ENCODE data around the gene MUC6. TPM values are rescaled to one million over a fixed set of nuclear protein-coding genes. Genes with fewer than 3 reads are reported as not detected.
A peak's percentile ranks its signal among the peaks of the same experiment; 100 is the strongest.

MUC6 gene
- total and polyA plus RNA-seq, 9 of the 15 experiments (the other 6 are each of a cell fraction or from before 2014, with no cell fraction given): not detected

GRCh38 chr11:1032310-1032891, 4.1 kb downstream of the MUC6 start:
- Histone ChIP-seq H3K79me2 (ENCODE audit: control insufficient read depth, insufficient read depth, low read length) (no peaks in the 10 kb centered on the region), H3K27me3 (ENCODE audit: control insufficient read depth in 2 of 2, insufficient read depth in 2 of 2, low read length in 2 of 2) (peaks cover 9 to 59% of the 10 kb centered on the region in 2 experiments; a peak in 4 of 5 replicates), H4K20me1 (replicated peaks; ENCODE audit: control insufficient read depth, insufficient read depth, low read length) (peaks cover 10% of the 10 kb centered on the region; the same call in 1 of the 2 replicates), H3K4me2 (ENCODE audit: insufficient read depth, low read length) (no peak overlapping the region), H3K4me1 (replicated peaks in 1 of 2; ENCODE audit: control insufficient read depth in 2 of 2, insufficient read depth in 2 of 2, low read length in 2 of 2) (peaks cover 0 to 78% of the 10 kb centered on the region in 2 experiments; a peak in 2 of 5 replicates), H3K9ac (ENCODE audit: insufficient read depth in 1 of 2, low read depth in 2 of 2, low read length in 2 of 2) (no peak overlapping the region), H3K36me3 (ENCODE audit: control insufficient read depth, insufficient read depth, low read length) (no peaks in the 10 kb centered on the region), H3K27ac (ENCODE audit: extremely low read depth, low read depth, low read length) (no peak overlapping the region), H3K4me3 (no peak overlapping the region), H2AFZ (ENCODE audit: low read depth, low read length) (no peak overlapping the region), H3K9me1 (ENCODE audit: control insufficient read depth, insufficient read depth, low read length) (no peaks in the 10 kb centered on the region), H3K9me3 (replicated peaks; ENCODE audit: control insufficient read depth, insufficient read depth, low read depth, low read length) (no peaks in the 10 kb centered on the region)
- intact Hi-C loops (cut with micrococcal nuclease) (no loop called here), in situ Hi-C loops (cut with MboI) (no loop called here)
- no TSS peak for BruUV-seq (replicated peaks)
- CTCF ChIA-PET (ENCODE audit: low intra/inter-chr PET ratio): no interaction called here
- peak; percentile 23 for FAIRE-seq
- no peak for DNase-seq (ENCODE audit: extremely low read depth in 1 of 4, low spot score in 3 of 4)
- no peak for ATAC-seq
- POLR2A ChIA-PET: no interaction called here
- 35% methylated on average over 12 of the region's 12 CpGs for WGBS (ENCODE audit: insufficient coverage, low coverage, missing lambda C conversion rate)
- TF ChIP-seq CBFA2T2 (conservative IDR thresholded peaks at IDR 0.05): no peak
- TF ChIP-seq UBTF (IDR thresholded peaks at IDR 0.05; ENCODE audit: borderline replicate concordance in 1 of 2, low read depth in 2 of 2, low read length in 2 of 2): no peak
- TF ChIP-seq SOX6 (IDR thresholded peaks at IDR 0.05): no peak
- no peak for TF ChIP-seq SAFB2 (IDR thresholded peaks at IDR 0.05; ENCODE audit: borderline replicate concordance, low read depth, low read length, severe bottlenecking)
- no peak for TF ChIP-seq SIX5 (IDR thresholded peaks at IDR 0.05; ENCODE audit: borderline replicate concordance in 1 of 2, insufficient read depth in 1 of 2, low read depth in 1 of 2, low read length in 2 of 2)
- TF ChIP-seq TEAD2 (tag; IDR thresholded peaks at IDR 0.05): no peak
- no peak for TF ChIP-seq COPS2 (conservative IDR thresholded peaks at IDR 0.05)
- TF ChIP-seq SFPQ (IDR thresholded peaks at IDR 0.05; ENCODE audit: low read depth, low read length): no peak
- TF ChIP-seq ZNF778 (CRISPR knock-in tag; IDR thresholded peaks at IDR 0.05): no peak
- no peak for TF ChIP-seq ZNF561 (CRISPR knock-in tag; conservative IDR thresholded peaks at IDR 0.05)
- TF ChIP-seq FOS (IDR thresholded peaks at IDR 0.05; ENCODE audit: extremely low read depth, insufficient read length): no peak
- no peak for TF ChIP-seq ZNF197 (CRISPR knock-in tag; IDR thresholded peaks at IDR 0.05; ENCODE audit: low read depth)
- no peak for TF ChIP-seq SP2 (IDR thresholded peaks at IDR 0.05; ENCODE audit: extremely low read depth, low read depth, low read length, poor library complexity, severe bottlenecking)
- no peak for TF ChIP-seq MAX (CRISPR knock-in tag; IDR thresholded peaks at IDR 0.05)
- no peak for TF ChIP-seq ZNF77 (CRISPR knock-in tag; IDR thresholded peaks at IDR 0.05)

Measured in K562 (cell line).